ENCODE results near the gene TUBB6. TPM values are rescaled to one million over a fixed set of nuclear protein-coding genes. Genes with fewer than 3 reads are reported as not detected.
A peak's percentile ranks its signal among the peaks of the same experiment; 100 is the strongest.

The TUBB6 gene
- total and polyA plus RNA-seq, 12 donors = 61.9 to 602 (median 92.1) TPM

GRCh38 chr18:12304351-12305210 is 3.5 kb upstream of the TUBB6 start:
- no peak overlapping the region for H3K27ac ChIP-seq
- peaks cover 0 to under 1% (median 0%) of the 10 kb centered on the region in 9 donors for H3K36me3 ChIP-seq
- H3K9me3 ChIP-seq = no peaks in the 10 kb centered on the region
- intact Hi-C loops (cut with DNase I) = loop anchor here in 3 of 10 donors (5.0 kb wide), 1 partner anchor 32 kb away; no protein-coding TSS in a partner anchor
- no peak for ATAC-seq
- H3K4me1 ChIP-seq = peaks cover 0 to 26% (median 18%) of the 10 kb centered on the region in 9 donors
- peaks cover 0 to 29% (median 0%) of the 10 kb centered on the region in 7 donors for H3K27me3 ChIP-seq
- DNase-seq = no peak
- no peak overlapping the region for H3K4me3 ChIP-seq
- 83 to 86% methylated on average over 19 of the region's 19 CpGs for WGBS, 2 donors
- TF ChIP-seq CTCF (IDR thresholded peaks at IDR 0.05) = no peak

- intact Hi-C loops (cut with DNase I) = loop anchor here in 3 of 10 donors (5.0 kb wide), 1 partner anchor 33 kb away; no protein-coding TSS in a partner anchor
- TF ChIP-seq CTCF (IDR thresholded peaks at IDR 0.05) = no peak
- peaks cover 0 to 7% (median 0%) of the 10 kb centered on the region in 9 donors for H3K36me3 ChIP-seq
- H3K27ac ChIP-seq = no peak overlapping the region
- peaks cover under 1 to 33% (median 25%) of the 10 kb centered on the region in 9 donors for H3K4me1 ChIP-seq
- DNase-seq (no peak), ATAC-seq (no peak)
- peaks cover 0 to 29% (median 0%) of the 10 kb centered on the region in 7 donors for H3K27me3 ChIP-seq
- H3K9me3 ChIP-seq = no peaks in the 10 kb centered on the region
- 90 to 91% methylated on average over 12 of the region's 12 CpGs for WGBS, 2 donors
- H3K4me3 ChIP-seq = no peak overlapping the region
Measured at GRCh38 chr18:12305211-12305610, 2.8 kb upstream of the TUBB6 start.

- Histone ChIP-seq H3K4me3 (peak overlapping the region in 3 of 10 donors; percentile 79 to 92 (median 83)), H3K27me3 (peaks cover 0 to 29% (median 0%) of the 10 kb centered on the region in 7 donors), H3K27ac (peak overlapping the region in 2 of 10 donors; percentile 97 to 100), H3K4me1 (peaks cover 5 to 41% (median 29%) of the 10 kb centered on the region in 9 donors), H3K9me3 (no peaks in the 10 kb centered on the region), H3K36me3 (peaks cover 0 to 16% (median 7%) of the 10 kb centered on the region in 9 donors)
- 75 to 80% methylated on average over 25 of the region's 25 CpGs for WGBS, 2 donors
- DNase-seq (no peak), ATAC-seq (no peak)
- intact Hi-C loops (cut with DNase I) = loop anchor here in 3 of 10 donors (5.0 kb wide), 1 partner anchor 34 kb away; no protein-coding TSS in a partner anchor
- TF ChIP-seq CTCF (IDR thresholded peaks at IDR 0.05) = no peak
Measured at GRCh38 chr18:12305930-12306629, 2.0 kb upstream of the TUBB6 start.

All from heart right ventricle (tissue), 16 donors.